H9 (cell line): ENCODE data around the gene CCR2. TPM values are rescaled to one million over a fixed set of nuclear protein-coding genes. Genes with fewer than 3 reads are reported as not detected.

ENCODE experiments used
- DNase-seq: peaks from one replicate; pipeline ENCODE4 v3.0.0-alpha.2; 2017
- H2AFZ ChIP-seq: one replicate; pipeline ENCODE4 v1.6.1; 2013; ENCODE audit warnings: mild to moderate bottlenecking, low read length, control low read depth, moderate library complexity
- H2AK5ac ChIP-seq: 2 replicates; pipeline ENCODE4 v1.6.1; 2013; ENCODE audit warnings: low read length, control low read depth, mixed read lengths; ENCODE audit not compliant: insufficient read length
- H2BK120ac ChIP-seq: one replicate; pipeline ENCODE4 v1.6.1; 2013; ENCODE audit warnings: low read depth, mild to moderate bottlenecking, low read length, control low read depth, inconsistent platforms; ENCODE audit not compliant: poor library complexity, severe bottlenecking
- H2BK12ac ChIP-seq: 2 replicates; pipeline ENCODE4 v1.6.1; 2013; ENCODE audit warnings: low read length, control low read depth, mixed read lengths, low read depth; ENCODE audit not compliant: insufficient read length
- H2BK15ac ChIP-seq: 2 replicates; pipeline ENCODE4 v1.6.1; 2013; ENCODE audit warnings: low read depth, low read length, control low read depth
- H2BK20ac ChIP-seq: one replicate; pipeline ENCODE4 v1.6.1; 2013; ENCODE audit warnings: low read depth, mild to moderate bottlenecking, low read length, control low read depth, inconsistent platforms; ENCODE audit not compliant: poor library complexity, severe bottlenecking
- H2BK5ac ChIP-seq: 2 replicates; pipeline ENCODE4 v1.6.1; 2013; ENCODE audit warnings: low read length, control low read depth, mixed read lengths; ENCODE audit not compliant: insufficient read length
- H3K14ac ChIP-seq: 2 replicates; pipeline ENCODE4 v1.6.1; 2013; ENCODE audit warnings: low read length, control low read depth; ENCODE audit not compliant: insufficient read depth
- H3K18ac ChIP-seq: 2 replicates; pipeline ENCODE4 v1.6.1; 2013; ENCODE audit warnings: low read depth, mild to moderate bottlenecking, mixed read lengths, low read length, control low read depth; ENCODE audit not compliant: insufficient read length
- H3K23ac ChIP-seq: 2 replicates; pipeline ENCODE4 v1.6.1; 2013; ENCODE audit warnings: low read length, control low read depth, mixed read lengths, low read depth; ENCODE audit not compliant: insufficient read length
- H3K23me2 ChIP-seq: 2 replicates; pipeline ENCODE4 v1.6.1; 2013; ENCODE audit warnings: low read depth, mild to moderate bottlenecking, mixed read lengths, low read length, control low read depth; ENCODE audit not compliant: insufficient read length, poor library complexity, severe bottlenecking
- H3K27ac ChIP-seq: 2 replicates; pipeline ENCODE4 v1.5.1; 2013; ENCODE audit warnings: low read length, control low read depth, mixed read lengths, low read depth; ENCODE audit not compliant: insufficient read length
- H3K27me3 ChIP-seq: 2 replicates; pipeline ENCODE4 v1.6.1; 2013; ENCODE audit warnings: low read length, control low read depth, inconsistent platforms; ENCODE audit not compliant: insufficient read depth
- H3K4ac ChIP-seq: 2 replicates; pipeline ENCODE4 v1.6.1; 2013; ENCODE audit warnings: low read depth, mild to moderate bottlenecking, control low read depth, inconsistent platforms, low read length, moderate library complexity
- H3K4me1 ChIP-seq: 2 replicates; pipeline ENCODE4 v1.6.1; 2013; ENCODE audit warnings: low read length, control low read depth, inconsistent platforms; ENCODE audit not compliant: insufficient read depth
- H3K4me2 ChIP-seq: 2 replicates; pipeline ENCODE4 v1.6.1; 2013; ENCODE audit warnings: low read length, control low read depth, mixed read lengths; ENCODE audit not compliant: insufficient read length, insufficient read depth
- H3K56ac ChIP-seq: 2 replicates; pipeline ENCODE4 v1.6.1; 2013; ENCODE audit warnings: low read depth, mild to moderate bottlenecking, mixed read lengths, low read length, control low read depth; ENCODE audit not compliant: insufficient read length
- H3K79me1 ChIP-seq: 2 replicates; pipeline ENCODE4 v1.6.1; 2013; ENCODE audit warnings: low read depth, mild to moderate bottlenecking, moderate library complexity, low read length, control low read depth, inconsistent platforms; ENCODE audit not compliant: insufficient read depth, poor library complexity, severe bottlenecking
- H3K79me2 ChIP-seq: 2 replicates; pipeline ENCODE4 v1.6.1; 2013; ENCODE audit warnings: low read length, control low read depth, inconsistent platforms; ENCODE audit not compliant: insufficient read depth
- H3K9ac ChIP-seq: 2 replicates; pipeline ENCODE4 v1.6.1; 2013; ENCODE audit warnings: low read length, control low read depth, mixed read lengths; ENCODE audit not compliant: insufficient read length; ENCODE audit errors: extremely low read depth
- H3K9me3 ChIP-seq: one replicate; pipeline ENCODE4 v1.6.1; 2013; ENCODE audit warnings: low read depth, low read length, inconsistent platforms; ENCODE audit not compliant: control insufficient read depth
- H3T11ph ChIP-seq: one replicate; pipeline ENCODE4 v1.6.1; 2013; ENCODE audit warnings: mild to moderate bottlenecking, low read length, control low read depth, inconsistent platforms
- H4K20me1 ChIP-seq: one replicate; pipeline ENCODE4 v1.6.1; 2013; ENCODE audit not compliant: control insufficient read depth, insufficient read length, insufficient read depth
- H4K5ac ChIP-seq: 2 replicates; pipeline ENCODE4 v1.6.1; 2013; ENCODE audit warnings: low read depth, mild to moderate bottlenecking, mixed read lengths, low read length, control low read depth; ENCODE audit not compliant: insufficient read length
- H4K8ac ChIP-seq: replicated peaks from 2 replicates; pipeline ENCODE4 v1.6.1; 2013; ENCODE audit warnings: low read length, control low read depth, mixed read lengths, low read depth; ENCODE audit not compliant: insufficient read length
- H4K91ac ChIP-seq: 2 replicates; pipeline ENCODE4 v1.6.1; 2013; ENCODE audit warnings: low read depth, mild to moderate bottlenecking, moderate library complexity, mixed read lengths, low read length, control low read depth; ENCODE audit not compliant: insufficient read length
- H3K27ac Mint-ChIP-seq, 3 experiments: 2 replicates in 2 of 3; 3 replicates in 1 of 3; pipeline ENCODE4 v1.8.0; 2020 to 2021; ENCODE audit warnings: mixed read lengths in 3 of 3, mild to moderate bottlenecking in 1 of 3, moderate library complexity in 1 of 3
- H3K27me3 Mint-ChIP-seq: 2 replicates; pipeline ENCODE4 v1.8.0; 2021; ENCODE audit warnings: low read depth, mild to moderate bottlenecking, moderate library complexity, mixed read lengths
- H3K36me3 Mint-ChIP-seq, 3 experiments: 2 replicates in 2 of 3; 3 replicates in 1 of 3; pipeline ENCODE4 v1.8.0; 2020 to 2021; ENCODE audit warnings: low read depth in 3 of 3, mixed read lengths in 3 of 3; ENCODE audit not compliant: insufficient read depth in 1 of 3
- H3K4me1 Mint-ChIP-seq, 2 experiments: 2 replicates each; pipeline ENCODE4 v1.8.0; 2020; ENCODE audit warnings: mixed read lengths in 2 of 2
- H3K4me3 Mint-ChIP-seq, 2 experiments: 2 replicates in 1 of 2; 3 replicates in 1 of 2; pipeline ENCODE4 v1.8.0; 2020 to 2021; ENCODE audit warnings: mild to moderate bottlenecking in 2 of 2, mixed read lengths in 2 of 2, moderate library complexity in 1 of 2
- H3K9me3 Mint-ChIP-seq, 2 experiments: 2 replicates in 1 of 2; 3 replicates in 1 of 2; pipeline ENCODE4 v1.8.0; 2020; ENCODE audit warnings: mild to moderate bottlenecking in 2 of 2, mixed read lengths in 2 of 2, moderate library complexity in 1 of 2
- WGBS: extraction: QIAGEN DNeasy Blood & Tissue Kit; methylation state at CpG from one replicate; pipeline ENCODE4 v1.1.7; 2013; ENCODE audit warnings: missing lambda C conversion rate, low lambda C conversion rate, mixed read lengths; ENCODE audit not compliant: insufficient read length; ENCODE audit errors: extremely low coverage; 5-methylcytosine and 5-hydroxymethylcytosine counted together
- total RNA-seq: library from RNA; stranded (reverse); gene quantifications from 2 replicates; pipeline ENCODE4 v1.2.1, GENCODE V29; 2021
- TF ChIP-seq, protein P1 (sequence below): fragments of 200-600 bp; sonication (generic); conservative IDR thresholded peaks from 3 replicates; pipeline ENCODE4 v1.8.0; 2021; ENCODE audit warnings: antibody characterized with exemption, mild to moderate bottlenecking

The CCR2 gene
- total RNA-seq, 1 experiment from 2014 or later = not detected

DNA sequence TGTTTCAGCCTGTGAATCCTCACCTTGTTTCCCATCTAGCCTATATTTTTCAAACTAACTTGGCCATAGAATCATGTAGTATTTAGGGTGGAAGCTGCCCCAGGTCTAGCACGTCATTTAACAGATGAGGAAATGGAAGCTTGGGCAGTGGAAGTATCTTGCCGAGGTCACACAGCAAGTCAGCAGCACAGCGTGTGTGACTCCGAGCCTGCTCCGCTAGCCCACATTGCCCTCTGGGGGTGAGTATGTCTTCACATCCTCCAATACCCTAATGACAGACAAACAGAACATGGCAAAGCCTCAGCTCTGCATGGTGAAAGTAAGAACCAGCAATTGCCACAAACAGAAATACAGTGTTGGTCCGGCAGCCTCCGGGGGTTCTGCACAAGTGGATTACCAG, 14.7 kb downstream of the CCR2 start:
- no peaks in the 10 kb centered on the region for H3K79me2 ChIP-seq
- no peak overlapping the region for H4K8ac ChIP-seq
- no peaks in the 10 kb centered on the region for H4K20me1 ChIP-seq
- DNase-seq = peak; percentile 77
- no peak overlapping the region for H2BK120ac ChIP-seq
- no peaks in the 10 kb centered on the region for H3K79me1 ChIP-seq
- H2AK5ac ChIP-seq = no peak overlapping the region
- H3K36me3 Mint-ChIP-seq = no peaks in the 10 kb centered on the region
- H3K9ac ChIP-seq = no peak overlapping the region
- no peak overlapping the region for H4K5ac ChIP-seq
- H3K4ac ChIP-seq = no peak overlapping the region
- H3K14ac ChIP-seq = no peak overlapping the region
- H3K23ac ChIP-seq = no peak overlapping the region
- H3K27me3 Mint-ChIP-seq = peaks cover 12% of the 10 kb centered on the region
- no peak overlapping the region for H4K91ac ChIP-seq
- H2BK20ac ChIP-seq = no peak overlapping the region
- no peaks in the 10 kb centered on the region; the same call in 1 of the 2 replicates for H3K4me1 ChIP-seq
- H3K4me3 Mint-ChIP-seq = no peak overlapping the region
- H3K9me3 ChIP-seq = no peaks in the 10 kb centered on the region
- H3K4me2 ChIP-seq = no peak overlapping the region
- H3T11ph ChIP-seq = no peak overlapping the region
- WGBS = no CpG with 5 or more reads among the region's 7 CpGs
- no peak overlapping the region for H2BK15ac ChIP-seq
- H3K9me3 Mint-ChIP-seq = no peaks in the 10 kb centered on the region
- H3K23me2 ChIP-seq = no peaks in the 10 kb centered on the region
- H3K18ac ChIP-seq = no peak overlapping the region
- no peak overlapping the region for H3K27ac ChIP-seq
- H3K27ac Mint-ChIP-seq = no peak overlapping the region
- TF ChIP-seq, protein P1, sequence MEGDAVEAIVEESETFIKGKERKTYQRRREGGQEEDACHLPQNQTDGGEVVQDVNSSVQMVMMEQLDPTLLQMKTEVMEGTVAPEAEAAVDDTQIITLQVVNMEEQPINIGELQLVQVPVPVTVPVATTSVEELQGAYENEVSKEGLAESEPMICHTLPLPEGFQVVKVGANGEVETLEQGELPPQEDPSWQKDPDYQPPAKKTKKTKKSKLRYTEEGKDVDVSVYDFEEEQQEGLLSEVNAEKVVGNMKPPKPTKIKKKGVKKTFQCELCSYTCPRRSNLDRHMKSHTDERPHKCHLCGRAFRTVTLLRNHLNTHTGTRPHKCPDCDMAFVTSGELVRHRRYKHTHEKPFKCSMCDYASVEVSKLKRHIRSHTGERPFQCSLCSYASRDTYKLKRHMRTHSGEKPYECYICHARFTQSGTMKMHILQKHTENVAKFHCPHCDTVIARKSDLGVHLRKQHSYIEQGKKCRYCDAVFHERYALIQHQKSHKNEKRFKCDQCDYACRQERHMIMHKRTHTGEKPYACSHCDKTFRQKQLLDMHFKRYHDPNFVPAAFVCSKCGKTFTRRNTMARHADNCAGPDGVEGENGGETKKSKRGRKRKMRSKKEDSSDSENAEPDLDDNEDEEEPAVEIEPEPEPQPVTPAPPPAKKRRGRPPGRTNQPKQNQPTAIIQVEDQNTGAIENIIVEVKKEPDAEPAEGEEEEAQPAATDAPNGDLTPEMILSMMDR = peak; percentile 65; the same call in 2 of the 3 replicates
- no peak overlapping the region for H2AFZ ChIP-seq
- no peak overlapping the region for H2BK12ac ChIP-seq
- no peak overlapping the region for H2BK5ac ChIP-seq
- H3K56ac ChIP-seq = no peak overlapping the region
- H3K27me3 ChIP-seq = no peaks in the 10 kb centered on the region
- no peaks in the 10 kb centered on the region; a peak in 1 of 4 replicates for H3K4me1 Mint-ChIP-seq
